Ishikawa (cell line): Measurements from ENCODE around the gene STYK1.

Experiments used
- CEBPB ChIP-seq: IDR thresholded peaks from 2 replicates; pipeline ENCODE4 v1.6.1; 2012
- CREB1 ChIP-seq: IDR thresholded peaks from 2 replicates; pipeline ENCODE4 v1.6.1; 2012; ENCODE audit warnings: low read depth
- EGR1 ChIP-seq: IDR thresholded peaks from 2 replicates; pipeline ENCODE4 v1.6.1; 2012
- EP300 ChIP-seq: IDR thresholded peaks from 2 replicates; pipeline ENCODE4 v1.6.1; 2012; ENCODE audit warnings: borderline replicate concordance
- FOXM1 ChIP-seq: IDR thresholded peaks from 2 replicates; pipeline ENCODE4 v1.6.1; 2012; ENCODE audit warnings: low read depth, borderline replicate concordance
- NFIC ChIP-seq: IDR thresholded peaks from 2 replicates; pipeline ENCODE4 v1.6.1; 2012
- RAD21 ChIP-seq: IDR thresholded peaks from 2 replicates; pipeline ENCODE4 v1.6.1; 2012; ENCODE audit warnings: low read depth
- TAF1 ChIP-seq: IDR thresholded peaks from 2 replicates; pipeline ENCODE4 v1.6.1; 2012; ENCODE audit warnings: low read depth, mild to moderate bottlenecking
- TCF12 ChIP-seq: IDR thresholded peaks from 2 replicates; pipeline ENCODE4 v1.6.1; 2012; ENCODE audit warnings: low read depth
- TEAD4 ChIP-seq: IDR thresholded peaks from 2 replicates; pipeline ENCODE4 v1.6.1; 2012
- YY1 ChIP-seq: IDR thresholded peaks from 2 replicates; pipeline ENCODE4 v1.6.1; 2012; ENCODE audit warnings: low read depth
- ZBTB7A ChIP-seq: IDR thresholded peaks from 2 replicates; pipeline ENCODE4 v1.6.1; 2012; ENCODE audit warnings: low read depth
- TF ChIP-seq, protein P1 (sequence below): IDR thresholded peaks from 2 replicates; pipeline ENCODE4 v1.6.1; 2012
- TF ChIP-seq, protein P2 (sequence below): IDR thresholded peaks from 2 replicates; pipeline ENCODE4 v1.6.1; 2012; ENCODE audit warnings: low read depth, mild to moderate bottlenecking
- TF ChIP-seq, protein P3 (sequence below): IDR thresholded peaks from 2 replicates; pipeline ENCODE4 v1.6.1; 2012

STYK1 gene, protein sequence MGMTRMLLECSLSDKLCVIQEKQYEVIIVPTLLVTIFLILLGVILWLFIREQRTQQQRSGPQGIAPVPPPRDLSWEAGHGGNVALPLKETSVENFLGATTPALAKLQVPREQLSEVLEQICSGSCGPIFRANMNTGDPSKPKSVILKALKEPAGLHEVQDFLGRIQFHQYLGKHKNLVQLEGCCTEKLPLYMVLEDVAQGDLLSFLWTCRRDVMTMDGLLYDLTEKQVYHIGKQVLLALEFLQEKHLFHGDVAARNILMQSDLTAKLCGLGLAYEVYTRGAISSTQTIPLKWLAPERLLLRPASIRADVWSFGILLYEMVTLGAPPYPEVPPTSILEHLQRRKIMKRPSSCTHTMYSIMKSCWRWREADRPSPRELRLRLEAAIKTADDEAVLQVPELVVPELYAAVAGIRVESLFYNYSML

DNA sequence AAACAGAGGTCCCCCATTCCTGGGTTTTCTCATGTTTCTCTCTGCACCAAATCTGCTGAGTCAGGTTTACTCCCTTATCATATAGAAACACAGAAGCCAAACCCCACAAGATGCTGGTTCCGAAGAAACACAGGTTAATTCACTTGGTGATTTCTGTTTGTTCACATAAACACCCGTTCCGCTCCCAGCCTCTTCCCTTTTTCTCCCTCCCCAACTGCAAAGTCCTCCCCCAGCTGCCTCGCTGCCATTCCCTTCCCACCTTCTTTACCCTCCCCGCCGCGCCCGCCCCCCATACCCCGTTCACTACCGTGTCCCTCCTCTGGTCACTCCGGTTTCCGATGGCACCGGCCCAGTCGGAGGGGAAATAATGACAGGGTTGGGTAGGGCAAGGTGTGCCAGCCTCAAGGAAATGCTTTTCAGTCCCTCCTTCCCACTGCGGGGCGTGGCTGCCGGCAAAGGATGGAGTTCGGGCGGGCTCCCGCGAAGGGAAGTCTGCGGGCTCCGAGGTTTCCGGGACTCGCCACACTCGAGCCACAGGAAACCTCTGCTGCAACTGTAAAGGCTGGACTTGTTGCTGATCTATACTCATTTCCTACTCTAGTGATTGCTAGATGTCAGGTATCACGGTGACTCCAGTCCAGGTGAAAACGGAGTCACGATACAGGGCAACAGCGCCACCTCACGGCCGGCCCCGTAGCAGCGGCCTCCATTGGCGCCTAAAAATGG is at the start of gene STYK1:
STYK1 (minus strand) TSS at position 394 of the 726 bp plus-strand sequence. CDS start 39,434 bp downstream, outside the sequence.
- TF ChIP-seq YY1 (peak; percentile 82), CREB1 (no peak), FOXM1 (peak; percentile 26; the same call in 1 of the 2 replicates), TAF1 (peak; percentile 60), EP300 (peak; percentile 35; the same call in 1 of the 2 replicates), NFIC (0 out of 2 replicates have a peak, but pooled peaks have one; percentile 53), CEBPB (peak; percentile 39; the same call in 1 of the 2 replicates), EGR1 (no peak), RAD21 (peak; percentile 95), TEAD4 (peak; percentile 22; the same call in 1 of the 2 replicates), ZBTB7A (0 out of 2 replicates have a peak, but pooled peaks have one; percentile 48)
- TF ChIP-seq, protein P1, sequence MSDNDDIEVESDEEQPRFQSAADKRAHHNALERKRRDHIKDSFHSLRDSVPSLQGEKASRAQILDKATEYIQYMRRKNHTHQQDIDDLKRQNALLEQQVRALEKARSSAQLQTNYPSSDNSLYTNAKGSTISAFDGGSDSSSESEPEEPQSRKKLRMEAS = peak; percentile 75
- TF ChIP-seq, protein P2, sequence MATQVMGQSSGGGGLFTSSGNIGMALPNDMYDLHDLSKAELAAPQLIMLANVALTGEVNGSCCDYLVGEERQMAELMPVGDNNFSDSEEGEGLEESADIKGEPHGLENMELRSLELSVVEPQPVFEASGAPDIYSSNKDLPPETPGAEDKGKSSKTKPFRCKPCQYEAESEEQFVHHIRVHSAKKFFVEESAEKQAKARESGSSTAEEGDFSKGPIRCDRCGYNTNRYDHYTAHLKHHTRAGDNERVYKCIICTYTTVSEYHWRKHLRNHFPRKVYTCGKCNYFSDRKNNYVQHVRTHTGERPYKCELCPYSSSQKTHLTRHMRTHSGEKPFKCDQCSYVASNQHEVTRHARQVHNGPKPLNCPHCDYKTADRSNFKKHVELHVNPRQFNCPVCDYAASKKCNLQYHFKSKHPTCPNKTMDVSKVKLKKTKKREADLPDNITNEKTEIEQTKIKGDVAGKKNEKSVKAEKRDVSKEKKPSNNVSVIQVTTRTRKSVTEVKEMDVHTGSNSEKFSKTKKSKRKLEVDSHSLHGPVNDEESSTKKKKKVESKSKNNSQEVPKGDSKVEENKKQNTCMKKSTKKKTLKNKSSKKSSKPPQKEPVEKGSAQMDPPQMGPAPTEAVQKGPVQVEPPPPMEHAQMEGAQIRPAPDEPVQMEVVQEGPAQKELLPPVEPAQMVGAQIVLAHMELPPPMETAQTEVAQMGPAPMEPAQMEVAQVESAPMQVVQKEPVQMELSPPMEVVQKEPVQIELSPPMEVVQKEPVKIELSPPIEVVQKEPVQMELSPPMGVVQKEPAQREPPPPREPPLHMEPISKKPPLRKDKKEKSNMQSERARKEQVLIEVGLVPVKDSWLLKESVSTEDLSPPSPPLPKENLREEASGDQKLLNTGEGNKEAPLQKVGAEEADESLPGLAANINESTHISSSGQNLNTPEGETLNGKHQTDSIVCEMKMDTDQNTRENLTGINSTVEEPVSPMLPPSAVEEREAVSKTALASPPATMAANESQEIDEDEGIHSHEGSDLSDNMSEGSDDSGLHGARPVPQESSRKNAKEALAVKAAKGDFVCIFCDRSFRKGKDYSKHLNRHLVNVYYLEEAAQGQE = no peak

DNA sequence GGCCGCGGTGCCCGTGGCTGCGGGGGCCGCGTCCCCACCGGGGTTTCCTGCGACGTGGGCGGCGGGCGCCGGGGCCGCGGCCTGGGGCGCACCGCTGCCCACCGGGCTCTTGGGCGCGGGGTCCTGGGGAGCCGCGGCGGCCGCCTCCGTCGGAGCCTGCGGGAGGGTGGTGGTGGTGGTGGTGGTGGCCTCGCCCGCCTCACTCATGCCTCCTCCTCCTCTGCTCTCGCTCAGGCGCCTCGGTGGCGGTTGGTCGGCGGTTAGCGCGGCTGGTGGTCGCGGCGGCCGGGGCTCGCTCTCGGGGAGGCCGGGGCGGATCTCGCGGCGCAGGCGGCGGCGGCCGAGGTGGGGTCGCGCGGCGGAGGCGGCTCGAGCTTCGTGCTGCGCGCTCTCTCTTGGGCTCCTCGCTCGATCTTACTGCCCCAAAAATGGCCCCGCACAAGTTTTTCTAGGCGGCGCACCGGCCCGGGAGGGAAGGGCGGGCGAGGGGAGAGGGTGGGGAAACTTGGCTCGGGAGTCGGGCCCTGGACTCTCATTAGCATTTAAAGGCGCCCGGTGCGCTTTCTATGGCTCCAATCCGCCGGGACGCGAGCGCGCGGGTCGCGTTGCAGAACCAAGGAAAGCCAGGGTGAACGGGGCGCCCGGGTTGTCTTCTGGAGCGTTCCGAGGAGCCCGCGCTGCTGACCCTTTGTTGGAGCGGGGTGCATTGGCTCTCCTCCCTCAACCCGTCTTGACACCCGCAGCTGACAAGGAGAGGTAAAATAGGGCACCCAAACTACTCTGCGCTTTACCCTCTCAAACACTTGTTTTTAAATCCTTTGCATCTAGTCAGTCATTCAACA is 49.3 kb upstream of the STYK1 start, which contains the start of gene YBX3:
YBX3 (minus strand) TSS at position 419 of the 842 bp plus-strand sequence; CDS start at position 207, 212 bp downstream.
- TF ChIP-seq, protein P1 = peak; percentile 41; the same call in 1 of the 2 replicates
- peak; percentile 63 for TF ChIP-seq NFIC
- TF ChIP-seq CREB1 = no peak
- TF ChIP-seq YY1 = peak; percentile 83
- TF ChIP-seq TAF1 = peak; percentile 78; the same call in 1 of the 2 replicates
- peak; percentile 8; the same call in 1 of the 2 replicates for TF ChIP-seq ZBTB7A
- no peak for TF ChIP-seq TEAD4

DNA sequence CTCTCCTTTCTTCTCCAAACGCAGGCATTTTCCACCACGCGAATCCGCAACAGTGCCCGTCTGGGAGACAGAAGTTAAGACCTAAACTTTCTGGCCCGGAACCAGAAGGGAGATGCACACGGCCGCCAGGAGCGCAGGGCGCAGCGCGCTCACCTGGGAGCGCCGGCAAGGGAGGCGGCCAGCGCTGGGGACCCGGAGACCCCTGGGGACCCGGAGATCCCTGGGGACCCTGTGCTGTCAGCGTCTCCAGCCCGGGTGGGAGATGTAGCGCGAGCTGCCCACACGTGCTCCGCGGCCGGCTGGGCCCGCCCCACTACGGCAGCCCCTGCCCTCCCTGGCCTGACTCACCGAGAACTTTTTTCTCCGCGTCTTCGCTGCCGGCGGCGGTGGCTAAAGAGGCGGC is 48.7 kb upstream of the STYK1 start:
- TF ChIP-seq, protein P3, sequence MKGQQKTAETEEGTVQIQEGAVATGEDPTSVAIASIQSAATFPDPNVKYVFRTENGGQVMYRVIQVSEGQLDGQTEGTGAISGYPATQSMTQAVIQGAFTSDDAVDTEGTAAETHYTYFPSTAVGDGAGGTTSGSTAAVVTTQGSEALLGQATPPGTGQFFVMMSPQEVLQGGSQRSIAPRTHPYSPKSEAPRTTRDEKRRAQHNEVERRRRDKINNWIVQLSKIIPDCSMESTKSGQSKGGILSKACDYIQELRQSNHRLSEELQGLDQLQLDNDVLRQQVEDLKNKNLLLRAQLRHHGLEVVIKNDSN = peak; percentile 43; the same call in 1 of the 2 replicates
- TF ChIP-seq ZBTB7A (peak; percentile 75; the same call in 1 of the 2 replicates), YY1 (no peak), TAF1 (peak; percentile 58)
- TF ChIP-seq, protein P1 = no peak; the same call in 1 of the 2 replicates

DNA sequence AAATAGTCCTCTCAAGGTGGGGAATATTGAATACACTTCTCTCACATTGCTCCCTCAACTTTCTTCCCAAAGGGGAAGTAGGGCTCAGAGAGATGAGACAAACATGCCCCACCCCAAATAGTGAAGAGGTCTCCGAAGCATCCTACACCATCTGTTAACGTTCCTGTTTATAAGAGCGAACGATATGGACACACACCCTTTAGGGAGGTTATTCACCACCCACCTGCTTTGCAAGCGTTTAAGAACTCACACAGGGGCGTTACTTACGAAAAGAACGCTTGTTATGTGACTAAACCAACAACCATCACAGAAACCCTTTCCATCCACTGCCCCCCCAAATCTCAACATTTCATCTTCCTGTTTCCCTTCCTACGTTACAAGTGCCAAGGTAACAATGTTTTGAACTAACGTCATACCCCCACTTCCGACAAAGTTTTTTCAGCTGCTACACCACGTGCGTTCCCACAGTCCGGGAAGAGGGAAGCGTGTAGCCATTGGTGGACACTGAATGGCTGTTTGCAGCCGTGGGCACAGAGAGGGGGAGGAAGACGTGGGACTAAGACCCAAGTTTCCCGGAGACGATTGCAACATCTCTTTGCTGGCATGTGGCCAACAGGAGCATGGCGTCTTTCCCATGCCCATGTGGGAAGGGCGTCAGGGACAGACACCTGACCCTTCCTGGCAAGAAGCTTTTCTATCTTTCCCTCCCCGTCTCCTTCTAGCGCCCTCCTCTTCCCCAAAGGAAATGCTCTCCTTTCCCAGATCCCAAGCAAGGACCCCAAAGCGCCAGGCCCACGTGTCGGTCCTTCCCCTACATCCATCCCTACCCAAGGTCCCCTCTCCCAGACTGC is 48.0 kb upstream of the STYK1 start:
- TF ChIP-seq EGR1 (0 out of 2 replicates have a peak, but pooled peaks have one; percentile 39), EP300 (peak; percentile 44; the same call in 1 of the 2 replicates), NFIC (peak; percentile 97), TEAD4 (peak; percentile 10; the same call in 1 of the 2 replicates), TAF1 (no peak), FOXM1 (0 out of 2 replicates have a peak, but pooled peaks have one; percentile 32), CREB1 (peak; percentile 82), YY1 (peak; percentile 89), CEBPB (peak; percentile 99), TCF12 (peak; percentile 62), RAD21 (no peak), ZBTB7A (no peak)
- TF ChIP-seq, protein P1 = peak; percentile 99
- TF ChIP-seq, protein P2 = no peak
- TF ChIP-seq, protein P3 = peak; percentile 87
